Measurements from ENCODE around the gene CHI3L1. TPM values are rescaled to one million over a fixed set of nuclear protein-coding genes. Genes with fewer than 3 reads are reported as not detected.
A peak's percentile ranks its signal among the peaks of the same experiment; 100 is the strongest.

The CHI3L1 gene
- total RNA-seq, 1 experiment from 2014 or later: 0.42 TPM

DNA sequence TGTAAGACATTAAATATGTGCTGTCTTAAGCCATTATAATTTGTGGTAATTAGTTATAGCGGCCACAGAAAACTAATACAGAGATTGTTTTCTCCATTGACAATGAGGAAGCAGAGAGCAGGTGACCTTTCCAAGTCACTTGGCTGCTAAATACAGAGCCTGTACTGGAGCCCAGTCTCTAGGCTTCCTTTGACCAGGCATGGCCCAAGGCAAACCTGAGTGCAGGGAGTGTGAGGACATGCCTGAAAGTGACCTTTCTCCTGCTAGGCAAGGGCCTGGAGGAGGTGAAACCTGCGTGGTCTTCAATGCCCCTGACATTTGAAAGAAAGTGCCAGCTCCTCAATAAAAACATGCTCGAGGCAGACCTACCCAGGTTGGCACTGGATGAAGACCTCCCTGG, 12.5 kb upstream of the CHI3L1 start:
- no peaks in the 10 kb centered on the region for H3K36me3 ChIP-seq (replicated peaks; ENCODE audit: control insufficient read depth, insufficient read depth, low read length)
- no peaks in the 10 kb centered on the region for H3K27me3 ChIP-seq (ENCODE audit: control insufficient read depth, insufficient read depth, low read length)
- DNase-seq: no peak
- no peak overlapping the region for H3K4me3 ChIP-seq (ENCODE audit: insufficient read depth, low read depth, low read length)

DNA sequence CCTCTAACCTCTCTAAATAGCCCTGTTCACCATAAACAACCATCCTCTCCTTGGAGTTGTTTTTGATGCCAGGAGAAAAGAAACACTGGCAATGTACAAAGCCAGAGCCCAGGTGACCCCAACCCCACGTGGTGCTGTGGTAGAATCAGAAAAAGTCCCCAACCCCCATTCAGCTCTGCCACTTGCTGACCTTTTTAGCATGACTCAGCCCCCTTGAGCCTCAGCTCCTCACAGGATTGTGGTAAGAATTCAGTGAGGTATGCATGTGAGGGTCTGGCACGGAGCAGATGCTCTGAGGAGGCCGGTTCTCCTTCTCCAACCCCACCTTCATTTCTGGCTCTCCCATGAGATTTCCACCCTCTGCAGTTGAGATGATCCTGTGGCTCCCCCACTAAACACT, 11.1 kb upstream of the CHI3L1 start:
- H3K27me3 ChIP-seq (ENCODE audit: control insufficient read depth, insufficient read depth, low read length): no peaks in the 10 kb centered on the region
- H3K36me3 ChIP-seq (replicated peaks; ENCODE audit: control insufficient read depth, insufficient read depth, low read length): no peaks in the 10 kb centered on the region
- no peak for DNase-seq
- no peak overlapping the region for H3K4me3 ChIP-seq (ENCODE audit: insufficient read depth, low read depth, low read length)

DNA sequence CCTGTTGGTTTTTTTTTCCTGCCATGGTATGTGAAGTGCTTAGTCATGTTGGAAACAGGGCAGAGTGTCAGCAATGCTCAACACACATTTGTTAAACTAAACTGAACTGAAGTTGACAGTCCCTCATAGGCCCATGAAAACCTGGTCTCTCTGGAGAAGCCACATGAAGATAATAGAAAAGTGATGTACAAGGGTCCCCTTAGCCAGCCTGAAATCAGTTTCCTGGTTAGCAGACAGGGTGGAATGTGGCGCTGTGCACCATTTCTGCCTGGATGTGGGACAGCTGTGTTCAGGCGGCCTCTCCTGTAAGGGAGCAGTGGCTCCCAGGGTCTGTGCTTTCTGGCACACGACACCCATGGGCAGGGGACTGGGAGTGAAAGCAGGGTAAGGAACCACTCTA, 9.9 kb upstream of the CHI3L1 start:
- Histone ChIP-seq H3K27me3 (ENCODE audit: control insufficient read depth, insufficient read depth, low read length) (no peaks in the 10 kb centered on the region), H3K4me3 (ENCODE audit: insufficient read depth, low read depth, low read length) (no peak overlapping the region), H3K36me3 (replicated peaks; ENCODE audit: control insufficient read depth, insufficient read depth, low read length) (no peaks in the 10 kb centered on the region)
- peak; percentile 60 for DNase-seq

DNA sequence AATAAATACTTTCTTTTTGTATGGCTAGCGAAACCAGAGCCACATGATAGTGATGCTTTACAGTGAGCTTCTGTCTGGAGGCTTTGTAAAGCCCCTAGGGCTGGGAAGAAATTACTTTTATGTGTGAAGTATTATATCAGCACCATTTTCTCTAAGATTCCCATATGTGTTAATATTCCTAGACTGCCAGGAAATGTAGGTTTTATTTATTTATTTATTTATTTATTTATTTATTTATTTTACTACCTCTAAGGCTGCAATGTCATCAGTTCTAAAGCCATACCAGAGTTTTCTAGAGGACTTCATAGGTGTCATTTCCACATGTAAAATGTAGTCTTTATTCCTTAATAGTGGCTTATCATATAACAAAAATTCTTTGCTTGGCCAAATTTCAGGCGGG, 4.4 kb upstream of the CHI3L1 start:
- Histone ChIP-seq H3K36me3 (replicated peaks; ENCODE audit: control insufficient read depth, insufficient read depth, low read length) (no peaks in the 10 kb centered on the region), H3K27me3 (ENCODE audit: control insufficient read depth, insufficient read depth, low read length) (no peaks in the 10 kb centered on the region), H3K4me3 (ENCODE audit: insufficient read depth, low read depth, low read length) (no peak overlapping the region)
- no peak for DNase-seq

DNA sequence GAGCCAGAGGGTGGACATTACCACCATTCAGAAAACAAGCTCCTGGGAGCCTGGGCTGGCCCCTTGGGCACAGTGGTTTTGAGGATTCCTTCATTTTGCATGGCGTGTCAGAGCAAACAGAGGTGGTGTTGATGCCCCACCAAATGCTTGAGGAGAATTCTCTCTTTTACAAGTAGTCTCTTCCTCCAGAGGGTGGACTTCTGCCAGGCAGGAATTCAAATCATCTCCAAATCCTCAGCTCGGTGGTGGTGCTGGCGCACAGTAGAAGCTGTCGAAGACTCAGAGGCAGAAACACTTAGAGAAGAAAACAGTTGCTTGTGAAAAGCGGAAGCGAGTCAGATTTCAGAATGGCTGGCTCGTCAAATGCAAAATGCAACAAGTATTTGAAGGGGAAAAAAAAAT, 3.4 kb upstream of the CHI3L1 start:
- Histone ChIP-seq H3K27me3 (ENCODE audit: control insufficient read depth, insufficient read depth, low read length) (no peaks in the 10 kb centered on the region), H3K4me3 (ENCODE audit: insufficient read depth, low read depth, low read length) (no peak overlapping the region), H3K36me3 (replicated peaks; ENCODE audit: control insufficient read depth, insufficient read depth, low read length) (no peaks in the 10 kb centered on the region)
- no peak for DNase-seq

DNA sequence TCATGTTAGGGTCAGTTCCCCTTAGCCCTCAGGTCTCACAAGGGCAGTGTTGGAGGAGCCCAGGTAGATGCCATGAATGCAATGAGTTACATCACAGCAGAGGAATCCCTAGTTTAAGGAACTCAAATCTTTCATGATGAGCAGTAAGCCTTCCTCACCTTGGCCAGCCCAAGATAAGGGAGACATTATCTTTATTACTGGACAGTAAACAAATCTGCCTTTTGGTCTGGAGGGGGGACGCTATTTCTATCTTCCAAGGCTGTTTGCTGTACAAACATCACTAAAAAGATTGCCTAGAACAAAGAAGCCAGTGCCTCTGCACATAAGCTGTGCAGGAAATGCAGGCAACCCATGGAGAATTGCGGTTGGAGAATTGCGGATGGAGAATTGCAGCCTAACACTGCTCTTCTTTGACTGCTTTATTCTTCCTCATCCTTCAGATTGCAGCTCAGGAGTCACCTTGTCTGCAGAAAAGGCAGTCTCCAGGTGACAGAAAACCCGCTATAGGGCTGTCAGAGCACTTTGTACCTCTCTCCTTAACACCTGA, 2.3 kb upstream of the CHI3L1 start:
- Histone ChIP-seq H3K36me3 (replicated peaks; ENCODE audit: control insufficient read depth, insufficient read depth, low read length) (no peaks in the 10 kb centered on the region), H3K4me3 (ENCODE audit: insufficient read depth, low read depth, low read length) (no peak overlapping the region), H3K27me3 (ENCODE audit: control insufficient read depth, insufficient read depth, low read length) (no peaks in the 10 kb centered on the region)
- no peak for DNase-seq

DNA sequence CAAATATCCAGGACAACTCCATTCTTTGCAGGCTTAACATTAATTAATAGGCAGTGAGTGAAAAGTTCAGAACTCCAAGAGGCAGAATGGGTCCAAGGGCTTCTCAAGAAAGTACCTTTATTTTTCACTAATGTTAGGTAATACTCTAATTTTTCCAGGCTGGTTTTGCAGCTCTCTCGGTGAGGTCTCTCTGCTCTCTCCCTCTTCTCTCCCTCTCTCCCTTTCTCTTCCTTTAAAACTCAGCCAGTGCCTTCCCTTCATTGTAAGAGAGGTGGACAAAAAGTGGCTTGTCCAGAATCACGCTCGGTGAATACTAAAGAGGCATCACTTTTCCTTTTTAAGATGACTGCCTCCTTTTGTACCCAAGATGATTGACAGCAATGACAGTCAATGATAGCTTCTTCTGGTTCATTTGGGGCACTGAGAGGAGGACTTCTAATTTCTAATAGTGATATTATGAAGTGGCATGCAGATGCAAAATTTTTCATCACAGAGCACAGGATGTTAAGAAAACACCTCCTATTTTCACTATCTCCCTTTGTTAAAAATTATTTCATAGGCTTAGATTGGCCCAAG, 1.3 kb upstream of the CHI3L1 start:
- no peaks in the 10 kb centered on the region for H3K36me3 ChIP-seq (replicated peaks; ENCODE audit: control insufficient read depth, insufficient read depth, low read length)
- H3K27me3 ChIP-seq (ENCODE audit: control insufficient read depth, insufficient read depth, low read length): no peaks in the 10 kb centered on the region
- no peak for DNase-seq
- no peak overlapping the region for H3K4me3 ChIP-seq (ENCODE audit: insufficient read depth, low read depth, low read length)

DNA sequence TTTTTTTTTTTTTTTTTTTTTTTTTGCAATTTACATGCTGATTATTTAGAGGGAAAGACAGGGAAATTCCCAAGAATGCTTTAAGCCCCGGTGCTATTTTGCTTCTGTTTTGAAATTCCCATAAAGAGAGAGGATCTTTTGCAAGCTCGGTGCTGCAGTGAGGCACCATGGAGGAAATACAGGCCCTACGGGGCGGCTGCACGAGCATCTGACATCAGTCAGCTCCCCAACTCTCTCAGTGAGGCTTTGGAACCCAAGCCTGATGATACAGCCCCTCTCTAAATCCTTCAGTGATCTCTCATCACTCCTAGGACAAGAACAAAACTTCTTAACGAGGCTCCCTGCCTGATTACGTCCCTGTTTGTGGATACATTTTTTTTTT, 791 bp upstream of the CHI3L1 start:
- DNase-seq: peak; percentile 43
- H3K4me3 ChIP-seq (ENCODE audit: insufficient read depth, low read depth, low read length): no peak overlapping the region
- no peaks in the 10 kb centered on the region for H3K27me3 ChIP-seq (ENCODE audit: control insufficient read depth, insufficient read depth, low read length)
- no peaks in the 10 kb centered on the region for H3K36me3 ChIP-seq (replicated peaks; ENCODE audit: control insufficient read depth, insufficient read depth, low read length)

DNA sequence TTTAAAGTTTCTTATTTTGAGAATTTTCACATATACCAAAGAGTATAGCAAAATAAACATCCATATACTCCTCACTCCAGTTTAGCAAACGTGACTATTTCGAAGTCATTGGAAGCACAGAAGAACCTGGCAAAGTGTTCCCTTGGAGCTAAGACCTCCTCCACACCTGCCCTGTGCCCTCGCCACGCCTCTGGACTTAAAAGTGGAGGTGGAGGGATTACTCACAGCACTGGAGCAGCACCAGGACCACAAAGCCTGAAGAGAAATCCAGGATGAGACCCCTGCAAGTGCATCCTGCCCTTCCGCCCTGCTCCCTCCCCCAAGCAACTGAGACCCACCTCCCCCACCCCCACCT, 436 bp downstream of the CHI3L1 start:
- Histone ChIP-seq H3K27me3 (ENCODE audit: control insufficient read depth, insufficient read depth, low read length) (no peaks in the 10 kb centered on the region), H3K36me3 (replicated peaks; ENCODE audit: control insufficient read depth, insufficient read depth, low read length) (no peaks in the 10 kb centered on the region), H3K4me3 (ENCODE audit: insufficient read depth, low read depth, low read length) (no peak overlapping the region)
- no peak for DNase-seq

DNA sequence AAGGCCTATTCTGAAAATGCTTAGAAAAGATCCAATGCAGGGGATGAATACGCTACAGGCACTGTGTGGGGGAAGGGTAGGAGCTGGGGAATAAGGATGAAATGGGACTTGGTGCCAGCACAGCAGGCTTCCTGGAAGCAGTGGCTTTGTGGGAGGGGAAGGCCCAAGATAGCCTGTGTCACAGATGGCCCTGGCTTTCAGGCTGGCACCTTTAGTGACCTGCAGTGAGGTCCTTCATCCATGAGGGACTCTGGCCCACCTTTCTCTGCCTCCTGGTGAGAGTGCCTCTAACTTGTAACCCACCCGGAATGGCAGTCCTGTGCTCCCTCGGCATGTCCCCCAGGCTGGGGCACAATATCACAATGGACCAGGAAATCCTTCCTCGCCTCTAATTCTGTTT, 919 bp downstream of the CHI3L1 start:
- Histone ChIP-seq H3K4me3 (ENCODE audit: insufficient read depth, low read depth, low read length) (no peak overlapping the region), H3K36me3 (replicated peaks; ENCODE audit: control insufficient read depth, insufficient read depth, low read length) (no peaks in the 10 kb centered on the region), H3K27me3 (ENCODE audit: control insufficient read depth, insufficient read depth, low read length) (no peaks in the 10 kb centered on the region)
- DNase-seq: peak; percentile 45

DNA sequence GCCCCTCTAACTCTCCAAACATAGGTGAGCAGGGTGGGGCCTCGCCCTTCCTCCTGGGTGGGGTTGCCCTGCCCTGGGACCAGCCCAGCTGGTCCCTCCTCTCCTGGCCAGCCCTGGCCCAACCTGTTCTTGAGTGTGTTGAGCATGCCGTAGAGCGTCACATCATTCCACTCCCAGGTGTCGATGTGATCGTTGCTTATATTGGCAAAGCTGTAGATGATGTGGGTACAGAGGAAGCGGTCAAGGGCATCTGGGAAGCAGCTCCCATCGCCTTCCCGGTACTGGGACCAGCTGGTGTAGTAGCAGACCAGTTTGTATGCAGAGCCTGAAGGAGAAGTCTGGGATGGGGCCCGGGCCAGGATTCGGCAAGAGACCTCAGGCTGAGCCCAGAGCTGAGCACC, 1.4 kb downstream of the CHI3L1 start:
- peak; percentile 38 for DNase-seq
- no peaks in the 10 kb centered on the region for H3K36me3 ChIP-seq (replicated peaks; ENCODE audit: control insufficient read depth, insufficient read depth, low read length)

DNA sequence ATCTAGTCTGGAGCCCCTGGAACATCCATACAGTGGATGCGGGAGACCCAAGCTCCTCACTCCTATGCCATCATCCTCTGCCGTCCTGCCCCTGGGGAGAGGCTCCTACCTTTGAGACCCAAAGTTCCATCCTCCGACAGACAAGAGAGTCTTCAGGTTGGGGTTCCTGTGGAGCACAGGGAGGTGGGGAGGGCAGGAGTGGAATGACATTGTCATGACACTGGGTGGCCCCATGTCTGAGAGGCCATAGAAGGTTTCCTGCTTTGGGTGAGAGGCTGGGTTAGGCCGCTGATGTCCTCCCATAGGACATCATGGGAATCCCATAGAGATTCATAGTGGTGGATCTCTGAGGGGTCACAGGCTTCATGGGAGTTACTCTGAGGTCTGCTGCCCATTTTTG, 2.0 kb downstream of the CHI3L1 start:
- Histone ChIP-seq H3K27me3 (ENCODE audit: control insufficient read depth, insufficient read depth, low read length) (no peaks in the 10 kb centered on the region; the same call in 1 of the 2 replicates), H3K36me3 (replicated peaks; ENCODE audit: control insufficient read depth, insufficient read depth, low read length) (no peaks in the 10 kb centered on the region), H3K4me3 (ENCODE audit: insufficient read depth, low read depth, low read length) (no peak overlapping the region)
- no peak for DNase-seq

More for the DNA sequence above, 1.4 kb downstream of the CHI3L1 start:
- no peak overlapping the region for H3K4me3 ChIP-seq (ENCODE audit: insufficient read depth, low read depth, low read length)
- no peaks in the 10 kb centered on the region for H3K27me3 ChIP-seq (ENCODE audit: control insufficient read depth, insufficient read depth, low read length)

DNA sequence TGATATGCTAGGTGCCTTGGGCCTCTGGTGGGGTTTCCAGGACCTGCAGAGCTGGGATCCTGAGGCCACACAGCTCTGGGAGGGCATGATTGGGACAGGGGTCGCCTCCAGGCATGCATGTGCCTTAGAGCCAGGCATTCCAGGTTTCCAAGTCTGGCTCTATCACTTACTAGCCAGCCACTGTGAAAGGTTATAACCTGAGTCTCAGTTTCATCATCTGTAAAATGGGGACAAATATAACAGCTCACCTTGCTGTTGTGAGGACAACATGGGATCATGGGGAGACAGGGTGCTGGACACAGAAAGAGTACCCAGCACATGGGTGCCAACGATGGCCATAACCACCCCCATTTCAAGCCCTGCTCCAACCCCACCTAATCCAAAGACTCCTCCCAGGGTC, 2.7 kb downstream of the CHI3L1 start:
- no peak for DNase-seq
- H3K27me3 ChIP-seq (ENCODE audit: control insufficient read depth, insufficient read depth, low read length): no peaks in the 10 kb centered on the region; the same call in 1 of the 2 replicates
- H3K4me3 ChIP-seq (ENCODE audit: insufficient read depth, low read depth, low read length): no peak overlapping the region
- no peaks in the 10 kb centered on the region for H3K36me3 ChIP-seq (replicated peaks; ENCODE audit: control insufficient read depth, insufficient read depth, low read length)

DNA sequence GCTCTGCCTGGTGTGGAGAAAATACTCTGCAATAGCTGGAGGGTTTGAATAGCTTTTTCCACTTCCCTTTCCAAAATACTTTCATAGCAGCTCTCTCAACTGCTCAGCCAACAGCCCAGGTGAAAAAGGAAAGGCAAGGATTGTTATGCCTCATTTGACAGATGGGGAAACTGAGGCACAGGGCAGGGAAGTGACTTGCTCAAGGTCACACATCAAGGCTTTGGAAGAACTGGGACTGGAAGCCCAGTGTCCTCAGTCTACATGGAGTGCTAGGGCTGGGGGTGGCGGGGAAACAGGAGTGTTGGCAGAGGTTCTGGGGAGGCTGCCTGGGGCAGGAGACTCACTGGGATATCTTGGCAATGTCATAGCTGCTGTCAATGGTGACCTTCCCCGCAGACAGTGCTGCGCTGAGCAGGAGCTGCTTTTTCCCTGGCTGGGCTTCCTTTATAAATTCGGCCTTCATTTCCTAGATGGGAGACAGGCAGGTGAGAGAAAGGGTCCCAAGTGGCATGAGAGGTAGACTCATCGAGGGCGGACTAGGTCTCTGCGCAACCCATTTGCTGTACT, 4.0 kb downstream of the CHI3L1 start:
- Histone ChIP-seq H3K4me3 (ENCODE audit: insufficient read depth, low read depth, low read length) (no peak overlapping the region), H3K36me3 (replicated peaks; ENCODE audit: control insufficient read depth, insufficient read depth, low read length) (no peaks in the 10 kb centered on the region), H3K27me3 (ENCODE audit: control insufficient read depth, insufficient read depth, low read length) (no peaks in the 10 kb centered on the region; the same call in 1 of the 2 replicates)
- DNase-seq: no peak

DNA sequence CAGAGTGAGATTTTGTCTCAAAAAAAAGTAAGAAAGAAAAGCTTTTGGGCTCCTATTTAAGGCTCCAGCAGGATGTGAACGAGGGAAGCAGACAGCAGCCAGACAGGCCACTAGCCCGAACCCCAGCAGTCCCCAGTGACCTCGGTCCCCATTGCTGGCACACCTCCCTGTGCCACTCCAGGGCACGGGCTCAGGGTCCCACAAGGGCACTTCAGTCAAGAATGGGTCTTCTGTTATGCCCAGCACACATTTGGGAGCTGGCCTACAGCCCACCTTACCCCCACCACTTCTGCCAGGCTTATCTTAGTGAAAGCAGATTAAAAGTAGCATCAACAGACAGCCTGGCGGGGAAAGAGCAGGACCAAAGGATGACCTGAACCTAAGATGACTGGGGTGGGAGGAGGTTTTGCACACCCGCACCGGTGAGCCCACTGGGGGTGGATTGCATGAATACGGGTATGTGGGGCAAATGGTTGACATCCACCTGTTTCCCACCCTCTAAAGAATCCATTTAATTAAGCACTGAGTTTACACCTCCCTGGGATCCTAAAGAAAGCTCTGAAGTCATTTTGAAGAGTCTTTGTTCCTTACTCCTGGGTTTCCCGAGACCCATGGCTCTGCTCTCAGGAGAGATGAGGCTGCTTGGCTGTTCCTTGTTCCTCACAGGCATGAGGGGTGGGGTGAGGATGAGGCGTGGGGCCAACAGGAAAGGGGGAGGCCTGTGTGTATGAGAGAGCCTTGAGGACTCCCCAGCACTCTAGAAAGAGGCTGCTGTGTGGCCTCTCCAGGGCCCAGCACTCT, 4.7 kb downstream of the CHI3L1 start:
- no peaks in the 10 kb centered on the region; the same call in 1 of the 2 replicates for H3K27me3 ChIP-seq (ENCODE audit: control insufficient read depth, insufficient read depth, low read length)
- DNase-seq: peak; percentile 28
- H3K36me3 ChIP-seq (replicated peaks; ENCODE audit: control insufficient read depth, insufficient read depth, low read length): no peaks in the 10 kb centered on the region
- H3K4me3 ChIP-seq (ENCODE audit: insufficient read depth, low read depth, low read length): no peak overlapping the region

Measured in H7 (cell line).